WERI-Rb-1 (cell line): Measurements from ENCODE around the gene RNF167.

Source experiments
- DNase-seq: peaks from one replicate; pipeline ENCODE4 v3.0.0-alpha.2; 2020
- H3K27ac ChIP-seq: fragments of 250-450 bp; sonication (Bioruptor Pico); 2 replicates; pipeline ENCODE4 v1.5.1; 2020; ENCODE audit warnings: mild to moderate bottlenecking, moderate library complexity
- H3K27me3 ChIP-seq: fragments of 250-450 bp; sonication (Bioruptor Pico); 2 replicates; pipeline ENCODE4 v1.5.1; 2021; ENCODE audit warnings: mild to moderate bottlenecking, low read depth, moderate library complexity; ENCODE audit not compliant: insufficient read depth, severe bottlenecking
- H3K36me3 ChIP-seq: fragments of 250-450 bp; sonication (Bioruptor Pico); 2 replicates; pipeline ENCODE4 v1.5.1; 2020; ENCODE audit warnings: mild to moderate bottlenecking, moderate library complexity
- H3K4me3 ChIP-seq: 2 replicates; pipeline ENCODE4 v1.5.1; 2011; ENCODE audit warnings: low read depth, mild to moderate bottlenecking, control low read depth, low read length
- H3K9me3 ChIP-seq: fragments of 250-450 bp; sonication (Bioruptor Pico); 2 replicates; pipeline ENCODE4 v1.5.1; 2021; ENCODE audit warnings: mild to moderate bottlenecking, moderate library complexity; ENCODE audit not compliant: severe bottlenecking
- TF ChIP-seq, protein P1 (sequence below): IDR thresholded peaks from 2 replicates; pipeline ENCODE4 v1.5.1; 2011; ENCODE audit warnings: low read depth, mild to moderate bottlenecking, control low read depth, inconsistent platforms, low read length

RNF167 gene

DNA sequence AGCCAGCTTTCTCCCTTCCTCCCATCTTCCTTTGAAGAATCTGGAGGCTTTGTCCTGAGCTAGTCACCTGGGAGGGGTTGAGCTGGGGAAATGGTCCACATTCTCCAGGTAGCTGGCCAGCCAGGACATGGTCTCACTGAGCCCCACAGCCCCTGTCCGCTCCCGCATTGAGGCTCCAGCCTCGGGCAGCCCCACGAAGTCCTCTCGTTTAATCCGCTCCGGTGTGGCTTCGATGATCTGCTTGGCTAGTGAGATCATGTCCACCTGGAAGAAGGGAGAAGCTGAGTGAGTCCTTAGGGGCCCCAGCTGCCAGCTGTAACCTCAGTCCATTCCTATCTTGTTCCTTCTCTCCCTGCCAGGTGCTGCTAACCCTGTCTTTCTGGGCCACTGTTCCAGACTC, 30.2 kb downstream of the RNF167 start:
- Histone ChIP-seq H3K9me3 (no peaks in the 10 kb centered on the region), H3K27ac (peak overlapping the region; percentile 91), H3K4me3 (no peak overlapping the region), H3K36me3 (peaks cover 47% of the 10 kb centered on the region), H3K27me3 (no peaks in the 10 kb centered on the region)
- TF ChIP-seq, protein P1, sequence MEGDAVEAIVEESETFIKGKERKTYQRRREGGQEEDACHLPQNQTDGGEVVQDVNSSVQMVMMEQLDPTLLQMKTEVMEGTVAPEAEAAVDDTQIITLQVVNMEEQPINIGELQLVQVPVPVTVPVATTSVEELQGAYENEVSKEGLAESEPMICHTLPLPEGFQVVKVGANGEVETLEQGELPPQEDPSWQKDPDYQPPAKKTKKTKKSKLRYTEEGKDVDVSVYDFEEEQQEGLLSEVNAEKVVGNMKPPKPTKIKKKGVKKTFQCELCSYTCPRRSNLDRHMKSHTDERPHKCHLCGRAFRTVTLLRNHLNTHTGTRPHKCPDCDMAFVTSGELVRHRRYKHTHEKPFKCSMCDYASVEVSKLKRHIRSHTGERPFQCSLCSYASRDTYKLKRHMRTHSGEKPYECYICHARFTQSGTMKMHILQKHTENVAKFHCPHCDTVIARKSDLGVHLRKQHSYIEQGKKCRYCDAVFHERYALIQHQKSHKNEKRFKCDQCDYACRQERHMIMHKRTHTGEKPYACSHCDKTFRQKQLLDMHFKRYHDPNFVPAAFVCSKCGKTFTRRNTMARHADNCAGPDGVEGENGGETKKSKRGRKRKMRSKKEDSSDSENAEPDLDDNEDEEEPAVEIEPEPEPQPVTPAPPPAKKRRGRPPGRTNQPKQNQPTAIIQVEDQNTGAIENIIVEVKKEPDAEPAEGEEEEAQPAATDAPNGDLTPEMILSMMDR, result no peak
- DNase-seq, result peak; percentile 65

DNA sequence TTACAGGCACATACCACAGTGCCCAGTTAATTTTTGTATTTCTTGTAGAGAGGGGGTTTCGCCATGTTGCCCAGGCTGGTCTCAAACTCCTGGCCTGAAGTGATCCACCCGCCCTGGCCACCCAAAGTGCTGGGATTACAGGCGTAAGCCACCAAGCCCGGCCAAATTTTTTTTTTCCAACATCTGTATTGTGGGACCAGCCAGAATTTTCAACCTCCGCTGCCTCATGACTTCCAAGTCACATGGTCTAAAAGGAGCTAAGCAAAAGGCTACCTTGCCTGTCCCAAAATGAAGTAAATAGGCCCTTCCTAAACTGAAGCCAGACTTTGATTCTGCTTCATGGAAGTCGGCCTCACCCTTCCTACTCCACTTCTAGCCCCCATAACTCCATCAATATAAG, 31.8 kb downstream of the RNF167 start:
- Histone ChIP-seq H3K4me3 (no peak overlapping the region), H3K27me3 (no peaks in the 10 kb centered on the region), H3K9me3 (no peaks in the 10 kb centered on the region), H3K27ac (no peak overlapping the region), H3K36me3 (peaks cover 54% of the 10 kb centered on the region)
- TF ChIP-seq, protein P1, result no peak
- DNase-seq, result no peak

DNA sequence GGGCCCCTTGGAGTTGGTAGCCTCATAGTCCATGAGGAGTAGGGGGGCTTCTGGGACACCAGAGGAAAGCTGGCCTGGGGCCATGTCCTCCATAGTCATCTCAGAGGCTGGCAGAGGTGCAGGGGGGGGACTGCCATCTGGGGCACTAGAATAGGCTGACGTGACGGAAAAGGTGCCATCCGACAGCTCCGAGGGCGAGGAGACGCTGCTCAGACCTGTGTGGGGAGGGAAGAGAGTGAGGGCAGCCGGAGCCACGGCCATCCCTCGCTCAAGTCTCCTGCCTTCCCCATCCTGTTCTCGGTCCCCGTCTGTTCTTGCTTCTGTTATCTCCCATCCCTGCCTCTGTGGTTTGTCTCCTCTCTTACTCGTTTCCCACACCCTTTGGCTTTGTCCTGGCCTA, 32.3 kb downstream of the RNF167 start:
- Histone ChIP-seq H3K27ac (no peak overlapping the region), H3K9me3 (no peaks in the 10 kb centered on the region), H3K27me3 (no peaks in the 10 kb centered on the region), H3K36me3 (peaks cover 59% of the 10 kb centered on the region), H3K4me3 (no peak overlapping the region)
- TF ChIP-seq, protein P1, result no peak
- DNase-seq, result no peak

DNA sequence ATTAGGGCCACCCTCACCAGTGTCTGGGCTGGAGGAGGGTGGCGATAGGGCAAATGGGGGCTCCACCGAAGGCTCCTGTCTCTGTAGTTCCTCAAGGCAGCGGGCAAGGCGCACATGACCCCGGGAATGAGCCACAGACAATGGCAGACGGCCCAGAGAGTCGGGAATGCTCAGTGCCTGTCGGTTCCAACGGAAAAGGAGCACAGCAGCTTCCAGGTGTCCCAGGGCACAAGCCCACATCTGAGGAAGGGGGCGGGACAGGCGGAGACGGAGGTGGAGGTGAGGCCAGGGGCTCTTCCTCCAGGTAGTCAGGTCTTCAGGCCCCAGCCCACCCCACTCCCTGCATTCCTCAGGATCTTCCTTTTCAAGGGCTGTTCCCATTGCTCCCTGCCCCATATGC, 32.7 kb downstream of the RNF167 start:
- no peaks in the 10 kb centered on the region for H3K27me3 ChIP-seq
- DNase-seq, result no peak
- TF ChIP-seq, protein P1, result no peak
- no peak overlapping the region for H3K4me3 ChIP-seq
- H3K27ac ChIP-seq, result no peak overlapping the region
- H3K36me3 ChIP-seq, result peaks cover 63% of the 10 kb centered on the region
- no peaks in the 10 kb centered on the region for H3K9me3 ChIP-seq

DNA sequence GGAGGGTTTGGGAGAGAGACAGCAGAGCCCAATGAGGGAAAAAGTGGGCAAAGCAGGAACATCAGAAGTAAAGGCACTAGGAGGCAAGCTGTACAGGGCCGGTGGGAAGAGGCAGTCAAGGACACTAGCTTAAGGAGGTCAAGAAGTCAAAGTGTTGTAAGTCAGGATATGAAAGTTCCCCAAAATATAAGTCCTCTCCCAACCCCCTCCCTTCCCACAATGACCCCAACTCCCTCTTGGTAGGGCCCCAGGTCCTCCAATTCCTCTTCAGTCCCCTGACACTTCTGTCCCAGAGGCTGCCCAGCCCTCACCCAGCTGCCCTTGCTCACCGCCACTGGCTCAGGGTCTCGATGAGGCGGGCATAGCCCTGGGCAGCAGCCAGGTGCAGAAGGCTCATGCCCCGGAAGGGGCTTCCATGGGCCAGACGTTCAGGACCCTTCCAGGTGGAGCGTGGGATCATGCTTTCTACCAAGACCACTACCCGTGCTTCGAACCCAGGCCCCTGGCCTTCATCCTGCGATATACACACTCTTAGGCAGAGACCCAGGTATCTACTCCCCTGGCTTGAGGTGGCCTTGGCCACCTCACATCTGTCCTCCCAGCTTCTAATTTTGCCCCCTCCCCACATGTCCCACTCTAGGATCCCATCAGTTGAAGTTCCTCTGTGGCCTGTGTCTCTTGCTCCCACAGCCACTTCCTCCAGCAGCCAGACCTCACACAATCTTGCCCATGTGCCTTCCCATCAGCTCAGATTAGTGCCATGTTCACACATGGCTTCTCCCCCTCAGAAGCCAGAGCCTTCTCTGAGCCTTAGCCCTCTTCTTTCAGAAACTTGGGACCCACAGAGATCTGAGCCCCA, 33.4 kb downstream of the RNF167 start:
- H3K27ac ChIP-seq, result no peak overlapping the region
- H3K27me3 ChIP-seq, result no peaks in the 10 kb centered on the region
- no peak for DNase-seq
- TF ChIP-seq, protein P1, result no peak
- H3K9me3 ChIP-seq, result no peaks in the 10 kb centered on the region
- H3K4me3 ChIP-seq, result no peak overlapping the region
- peaks cover 69% of the 10 kb centered on the region for H3K36me3 ChIP-seq
